GM21528 (cell line): ENCODE measurements around the gene PAX8.

ENCODE experiments used
- ATAC-seq: cut with Tn5 transposase; IDR thresholded peaks from one replicate; pipeline ENCODE4 v1.9.1; 2021; ENCODE audit warnings: mild to moderate bottlenecking, moderate library complexity; ENCODE audit not compliant: unreplicated experiment, low FRiP score

The PAX8 gene

GRCh38 chr2:113187771-113188170 lies 91.0 kb downstream of the PAX8 start:
- no peak for ATAC-seq

- ATAC-seq = no peak
Measured at GRCh38 chr2:113186433-113186796, 92.3 kb downstream of the PAX8 start.

GRCh38 chr2:113185664-113186432 lies 92.9 kb downstream of the PAX8 start:
- ATAC-seq = no peak

- no peak for ATAC-seq
Measured at GRCh38 chr2:113184531-113185230, 94.0 kb downstream of the PAX8 start.

- no peak for ATAC-seq
Measured at GRCh38 chr2:113183703-113184102, 95.0 kb downstream of the PAX8 start.

- ATAC-seq = no peak
Measured at GRCh38 chr2:113183264-113183663, 95.5 kb downstream of the PAX8 start.

- no peak for ATAC-seq
Measured at GRCh38 chr2:113182471-113183260, 96.1 kb downstream of the PAX8 start.

- no peak for ATAC-seq
Measured at GRCh38 chr2:113181258-113182051, 97.3 kb downstream of the PAX8 start.

- no peak for ATAC-seq
Measured at GRCh38 chr2:113180131-113180946, 98.4 kb downstream of the PAX8 start.

GRCh38 chr2:113179446-113180045 lies 99.2 kb downstream of the PAX8 start:
- ATAC-seq = no peak

- no peak for ATAC-seq
Measured at GRCh38 chr2:113178891-113179290, 99.8 kb downstream of the PAX8 start.

GRCh38 chr2:113178069-113178746 lies 100.5 kb downstream of the PAX8 start:
- ATAC-seq = no peak

GRCh38 chr2:113176696-113177355 lies 101.9 kb downstream of the PAX8 start:
- ATAC-seq = no peak

- ATAC-seq = no peak
Measured at GRCh38 chr2:113175736-113176695, 102.7 kb downstream of the PAX8 start.

GRCh38 chr2:113175042-113175628 lies 103.6 kb downstream of the PAX8 start:
- peak; percentile 62 for ATAC-seq

- ATAC-seq = no peak
Measured at GRCh38 chr2:113174376-113174750, 104.4 kb downstream of the PAX8 start.
